ENCODE results near the gene MAP2K6. TPM values are rescaled to one million over a fixed set of nuclear protein-coding genes. Genes with fewer than 3 reads are reported as not detected.

Gene MAP2K6
- total RNA-seq, 1 experiment from 2014 or later, result 17.7 TPM

DNA sequence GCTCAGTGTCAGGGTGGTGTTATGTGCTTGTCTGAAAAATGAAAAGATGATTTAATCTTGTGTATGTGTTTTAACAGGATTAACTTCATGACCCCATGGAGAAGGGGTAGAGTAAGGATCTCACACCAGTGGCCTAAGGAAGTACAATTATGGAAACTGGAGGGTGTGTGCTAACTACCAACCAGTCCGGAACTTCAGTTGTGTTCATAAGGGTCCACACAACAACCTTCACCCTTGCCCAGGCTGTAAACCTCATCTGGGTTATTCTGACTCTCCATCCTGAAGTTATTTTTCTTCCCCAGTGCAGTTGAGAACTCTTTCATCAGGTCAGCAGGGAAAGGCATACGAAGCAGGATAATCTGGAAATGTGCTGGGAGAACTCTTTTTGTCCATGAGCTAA is 158.9 kb downstream of the MAP2K6 start:
- H2BK5ac ChIP-seq (ENCODE audit: insufficient read length, low read length), result peak overlapping the region; percentile 41
- H3K4ac ChIP-seq (ENCODE audit: low read depth, low read length), result no peak overlapping the region
- H3K4me1 ChIP-seq (ENCODE audit: insufficient read depth, low read length), result peaks cover 6% of the 10 kb centered on the region
- no peak overlapping the region for H2BK12ac ChIP-seq (ENCODE audit: insufficient read length, low read depth, low read length)
- no peak overlapping the region for H4K8ac ChIP-seq (replicated peaks; ENCODE audit: insufficient read length, low read depth, low read length)
- WGBS (ENCODE audit: extremely low coverage, insufficient read length, low lambda C conversion rate), result no CpG with 5 or more reads among the region's 2 CpGs
- no peak overlapping the region for H3K23ac ChIP-seq (ENCODE audit: insufficient read length, low read depth, low read length)
- DNase-seq, result no peak
- Mint-ChIP-seq H3K36me3 (ENCODE audit: insufficient read depth in 1 of 3, low read depth in 3 of 3) (no peaks in the 10 kb centered on the region), H3K27ac (no peak overlapping the region), H3K4me3 (no peak overlapping the region), H3K4me1 (peaks cover 26 to 30% of the 10 kb centered on the region in 2 experiments), H3K27me3 (ENCODE audit: low read depth) (no peaks in the 10 kb centered on the region; the same call in 1 of the 2 replicates), H3K9me3 (no peaks in the 10 kb centered on the region)
- no peak overlapping the region for H3T11ph ChIP-seq (ENCODE audit: low read length)
- no peak overlapping the region for H2AK5ac ChIP-seq (ENCODE audit: insufficient read length, low read length)
- no peak overlapping the region for H4K91ac ChIP-seq (ENCODE audit: insufficient read length, low read depth, low read length)
- no peak overlapping the region for H3K14ac ChIP-seq (ENCODE audit: insufficient read depth, low read length)
- no peaks in the 10 kb centered on the region for H3K79me2 ChIP-seq (ENCODE audit: insufficient read depth, low read length)
- no peak overlapping the region for H2BK20ac ChIP-seq (ENCODE audit: low read depth, low read length, poor library complexity, severe bottlenecking)
- no peaks in the 10 kb centered on the region for H3K27me3 ChIP-seq (ENCODE audit: insufficient read depth, low read length)
- no peak overlapping the region for H2BK15ac ChIP-seq (ENCODE audit: low read depth, low read length)
- H3K56ac ChIP-seq (ENCODE audit: insufficient read length, low read depth, low read length), result no peak overlapping the region
- H3K4me2 ChIP-seq (ENCODE audit: insufficient read depth, insufficient read length, low read length), result no peak overlapping the region
- no peak overlapping the region for H4K5ac ChIP-seq (ENCODE audit: insufficient read length, low read depth, low read length)
- no peak overlapping the region for H2BK120ac ChIP-seq (ENCODE audit: low read depth, low read length, poor library complexity, severe bottlenecking)
- H2AFZ ChIP-seq (ENCODE audit: low read length), result no peak overlapping the region
- no peak overlapping the region for H3K9ac ChIP-seq (ENCODE audit: extremely low read depth, insufficient read length, low read length)
- TF ChIP-seq, protein P1, sequence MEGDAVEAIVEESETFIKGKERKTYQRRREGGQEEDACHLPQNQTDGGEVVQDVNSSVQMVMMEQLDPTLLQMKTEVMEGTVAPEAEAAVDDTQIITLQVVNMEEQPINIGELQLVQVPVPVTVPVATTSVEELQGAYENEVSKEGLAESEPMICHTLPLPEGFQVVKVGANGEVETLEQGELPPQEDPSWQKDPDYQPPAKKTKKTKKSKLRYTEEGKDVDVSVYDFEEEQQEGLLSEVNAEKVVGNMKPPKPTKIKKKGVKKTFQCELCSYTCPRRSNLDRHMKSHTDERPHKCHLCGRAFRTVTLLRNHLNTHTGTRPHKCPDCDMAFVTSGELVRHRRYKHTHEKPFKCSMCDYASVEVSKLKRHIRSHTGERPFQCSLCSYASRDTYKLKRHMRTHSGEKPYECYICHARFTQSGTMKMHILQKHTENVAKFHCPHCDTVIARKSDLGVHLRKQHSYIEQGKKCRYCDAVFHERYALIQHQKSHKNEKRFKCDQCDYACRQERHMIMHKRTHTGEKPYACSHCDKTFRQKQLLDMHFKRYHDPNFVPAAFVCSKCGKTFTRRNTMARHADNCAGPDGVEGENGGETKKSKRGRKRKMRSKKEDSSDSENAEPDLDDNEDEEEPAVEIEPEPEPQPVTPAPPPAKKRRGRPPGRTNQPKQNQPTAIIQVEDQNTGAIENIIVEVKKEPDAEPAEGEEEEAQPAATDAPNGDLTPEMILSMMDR (conservative IDR thresholded peaks at IDR 0.05), result no peak
- no peak overlapping the region for H3K27ac ChIP-seq (ENCODE audit: insufficient read length, low read depth, low read length)
- no peaks in the 10 kb centered on the region for H3K79me1 ChIP-seq (ENCODE audit: insufficient read depth, low read depth, low read length, poor library complexity, severe bottlenecking)
- H4K20me1 ChIP-seq (ENCODE audit: control insufficient read depth, insufficient read depth, insufficient read length), result no peaks in the 10 kb centered on the region
- H3K9me3 ChIP-seq (ENCODE audit: control insufficient read depth, low read depth, low read length), result no peaks in the 10 kb centered on the region
- no peaks in the 10 kb centered on the region for H3K23me2 ChIP-seq (ENCODE audit: insufficient read length, low read depth, low read length, poor library complexity, severe bottlenecking)
- H3K18ac ChIP-seq (ENCODE audit: insufficient read length, low read depth, low read length), result no peak overlapping the region
